BJ (cell line): ENCODE measurements around the gene GCK. TPM values are rescaled to one million over a fixed set of nuclear protein-coding genes. Genes with fewer than 3 reads are reported as not detected.

Experiments
- CTCF ChIA-PET: fragments of 350-600 bp; formaldehyde crosslinking; extraction: SDS; loops from one replicate; lab custom pipeline; 2021; ENCODE audit warnings: antibody characterized with exemption, inconsistent platforms; lab: Yijun Ruan, JAX
- POLR2A ChIA-PET: fragments of 300-600 bp; sonication (Branson Sonifier 250); formaldehyde crosslinking; extraction: SDS; loops from one replicate; lab custom pipeline; 2021; ENCODE audit warnings: antibody characterized with exemption; lab: Charles Lee
- DNase-seq: peaks from one replicate; pipeline ENCODE4 v3.0.0-alpha.2; 2011; ENCODE audit warnings: low read depth
- H3K27me3 ChIP-seq: 2 replicates; pipeline ENCODE4 v1.6.0; 2011; ENCODE audit warnings: low read length; ENCODE audit not compliant: control insufficient read depth, insufficient read depth
- H3K36me3 ChIP-seq: 2 replicates; pipeline ENCODE4 v1.5.1; 2011; ENCODE audit warnings: low read length; ENCODE audit not compliant: control insufficient read depth, insufficient read depth
- H3K4me3 ChIP-seq: 2 replicates; pipeline ENCODE4 v1.5.1; 2011; ENCODE audit warnings: low read depth, mild to moderate bottlenecking, control low read depth, low read length
- CTCF ChIP-seq: IDR thresholded peaks from 2 replicates; pipeline ENCODE4 v1.5.1; 2011; ENCODE audit warnings: low read depth, mild to moderate bottlenecking, control low read depth, inconsistent platforms, low read length, moderate library complexity; ENCODE audit not compliant: insufficient read depth
- polyA plus RNA-seq: library from polyadenylated mRNA; depleted of rRNA; stranded (reverse); fragments of >200 nt; gene quantifications from 2 replicates; pipeline ENCODE4 v1.2.3, GENCODE V29; 2011; rRNA removed
- small RNA-seq: library from RNA; depleted of rRNA; stranded (forward); fragments of <200 nt; gene quantifications from one replicate; pipeline ENCODE3, GENCODE V24; 2012; ENCODE audit warnings: low replicate concordance, low read depth; ENCODE audit not compliant: insufficient read length

Gene GCK
- polyA plus RNA-seq, 1 experiment: 0.40 TPM

GRCh38 chr7:44096326-44096881 is 92.8 kb downstream of the GCK start:
- POLR2A ChIA-PET: no interaction called here
- CTCF ChIA-PET: no interaction called here
- no peak for DNase-seq
- H3K36me3 ChIP-seq: no peaks in the 10 kb centered on the region
- H3K4me3 ChIP-seq: no peak overlapping the region
- H3K27me3 ChIP-seq: no peaks in the 10 kb centered on the region
- TF ChIP-seq CTCF: no peak

DNA sequence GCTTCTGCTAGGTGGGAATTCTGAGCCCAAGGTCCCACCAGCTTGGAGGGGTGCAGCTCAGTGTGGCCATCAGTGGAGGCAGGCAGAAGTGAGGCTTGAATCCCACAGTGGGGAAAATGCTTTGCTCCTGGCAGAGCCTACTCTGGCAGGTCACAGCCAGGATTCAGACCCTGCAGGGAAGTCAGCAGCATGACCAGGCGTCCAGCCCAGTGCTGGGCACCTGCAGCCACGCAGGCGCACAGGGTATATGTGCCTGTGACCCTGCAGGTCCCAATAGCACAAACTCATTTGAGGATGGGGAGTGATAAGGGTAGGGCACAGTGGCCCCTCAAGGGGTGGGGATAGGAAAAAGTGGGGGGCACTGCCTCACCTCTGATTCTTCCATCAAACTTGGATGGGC is 93.5 kb downstream of the GCK start:
- ChIA-PET CTCF (no interaction called here), POLR2A (no interaction called here)
- TF ChIP-seq CTCF: no peak
- H3K36me3 ChIP-seq: no peaks in the 10 kb centered on the region
- no peak for DNase-seq
- no peak overlapping the region for H3K4me3 ChIP-seq
- H3K27me3 ChIP-seq: no peaks in the 10 kb centered on the region

GRCh38 chr7:44094883-44095592 is 94.2 kb downstream of the GCK start:
- DNase-seq: no peak
- Histone ChIP-seq H3K27me3 (no peaks in the 10 kb centered on the region), H3K4me3 (no peak overlapping the region), H3K36me3 (no peaks in the 10 kb centered on the region)
- POLR2A ChIA-PET: no interaction called here
- CTCF ChIA-PET: no interaction called here
- no peak for TF ChIP-seq CTCF

GRCh38 chr7:44094365-44094764 is 94.9 kb downstream of the GCK start:
- Histone ChIP-seq H3K36me3 (no peaks in the 10 kb centered on the region), H3K27me3 (no peaks in the 10 kb centered on the region), H3K4me3 (no peak overlapping the region)
- CTCF ChIA-PET: no interaction called here
- no peak for DNase-seq
- POLR2A ChIA-PET: no interaction called here
- no peak for TF ChIP-seq CTCF

Small RNAs within 50 kb of the gene (small RNA-seq; reads per million reads assigned to genes)
- not detected for gene RNA5SP230

Other genes with a start within 250 kb of the GCK start
- gene SPDYE1, start 191.5 kb downstream of the GCK start, polyA plus RNA-seq: not detected in 2 replicates
- gene DBNL, start 144.7 kb downstream of the GCK start, polyA plus RNA-seq: 88.1 and 140 TPM in 2 replicates
- gene PGAM2, start 123.9 kb downstream of the GCK start, polyA plus RNA-seq: 0.16 TPM in 1 of 2 replicates, not detected in the other
- 6.0 and 10.8 TPM in 2 replicates for gene POLM, start 106.9 kb downstream of the GCK start, polyA plus RNA-seq
- gene AEBP1, start 85.1 kb downstream of the GCK start, polyA plus RNA-seq: 45.7 and 117 TPM in 2 replicates
- gene POLD2, start 65.9 kb downstream of the GCK start, polyA plus RNA-seq: 54.8 and 87.2 TPM in 2 replicates
- 0.26 and 0.29 TPM in 2 replicates for gene MYL7, start 48.1 kb downstream of the GCK start, polyA plus RNA-seq
- 132 and 160 TPM in 2 replicates for gene YKT6, start 11.5 kb upstream of the GCK start, polyA plus RNA-seq
- 0.05 and 0.10 TPM in 2 replicates for gene CAMK2B, start 136.2 kb upstream of the GCK start, polyA plus RNA-seq